ENCODE measurements around the gene GPR78.
"Not testable (repeated sequence)": the region's sequence is repeated elsewhere in the genome, so short reads cannot be mapped to it uniquely, and the experiment has no call there.

Gene GPR78

GRCh38 chr4:8564595-8564994 lies 15.6 kb upstream of the GPR78 start:
- DNase-seq (ENCODE audit: low spot score): no peak

GRCh38 chr4:8568068-8568668 lies 12.0 kb upstream of the GPR78 start:
- DNase-seq (ENCODE audit: low spot score): no peak

GRCh38 chr4:8570201-8570600 lies 10.0 kb upstream of the GPR78 start:
- DNase-seq (ENCODE audit: low spot score): no peak

DNA sequence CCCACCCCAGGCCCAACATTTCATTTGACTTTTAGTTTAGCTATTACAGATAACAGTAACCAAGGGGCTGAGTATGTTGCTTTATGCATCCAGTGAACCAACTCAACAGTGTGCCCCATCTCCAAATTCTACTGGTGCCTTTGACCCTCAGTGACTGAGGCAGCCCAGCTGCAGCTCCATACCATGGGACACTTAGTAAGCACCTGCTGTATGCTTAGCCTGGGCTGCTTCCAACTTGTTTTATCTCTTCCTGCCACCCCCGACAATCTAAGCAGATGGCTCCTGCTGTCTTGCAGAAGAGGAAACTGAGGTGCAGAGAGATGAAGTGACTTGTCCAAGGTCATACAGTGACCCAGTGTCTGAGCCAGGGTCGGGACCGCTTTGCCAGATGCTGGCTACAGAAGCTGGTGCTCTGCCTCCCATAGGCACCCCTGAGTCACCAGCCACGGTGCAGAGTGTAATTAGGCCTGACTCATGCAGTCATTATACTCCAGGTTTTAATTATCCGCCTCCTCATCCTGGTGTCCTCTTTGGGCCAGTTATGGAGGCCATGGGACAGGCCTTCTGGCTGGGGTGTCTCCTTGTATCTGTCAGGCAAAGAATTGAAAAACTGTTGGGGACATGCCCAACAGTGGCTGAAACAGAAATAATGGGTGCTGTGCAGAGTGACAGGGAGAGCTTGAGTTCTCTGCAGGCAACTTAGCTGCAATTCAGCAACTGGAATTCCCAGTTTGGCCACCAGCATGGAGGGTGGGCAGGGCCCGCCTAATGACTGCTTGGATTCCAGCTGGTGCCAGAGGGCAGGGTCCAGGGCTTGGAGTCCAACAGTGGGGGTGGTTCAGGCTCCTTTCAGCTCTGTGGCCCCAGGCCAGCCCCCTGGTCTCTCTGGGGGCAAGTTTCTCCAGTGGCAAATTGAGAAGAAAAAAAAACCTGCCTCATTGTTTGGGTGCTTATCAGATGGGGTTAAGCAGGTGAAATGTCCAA lies 8.2 kb upstream of the GPR78 start:
- DNase-seq (ENCODE audit: low spot score): peak; percentile 42

- no peak for DNase-seq (ENCODE audit: low spot score)
Observed at GRCh38 chr4:8573266-8573665, 6.9 kb upstream of the GPR78 start.

DNA sequence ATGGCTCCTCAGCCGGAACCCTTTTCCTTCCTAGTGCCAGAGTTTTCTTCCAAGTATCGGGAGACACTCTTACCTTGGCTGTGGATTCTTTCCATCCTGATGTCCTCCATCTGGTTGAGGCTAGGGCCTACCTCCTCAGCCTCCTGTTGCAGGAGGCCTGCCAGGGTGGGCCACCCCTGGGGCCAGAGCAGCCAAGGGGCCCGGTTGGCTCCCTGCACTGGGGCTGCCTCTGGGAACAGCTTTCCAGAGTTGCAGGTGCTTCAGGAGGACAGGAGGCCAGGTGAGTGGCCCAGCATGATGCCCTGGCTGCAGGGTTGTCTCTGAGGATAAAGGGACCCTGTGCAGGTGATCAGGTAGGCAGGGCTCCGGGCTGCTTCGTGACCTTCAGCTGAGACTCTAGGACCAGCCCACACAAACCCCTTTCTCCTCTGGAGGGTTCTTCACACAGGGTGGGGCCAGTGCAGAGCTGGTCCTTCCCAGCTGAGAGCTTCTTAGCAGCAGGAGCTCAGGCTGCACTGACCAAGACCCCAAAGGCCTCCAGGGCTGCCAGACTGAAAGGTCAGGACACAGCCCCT lies 5.3 kb upstream of the GPR78 start:
- no peak for DNase-seq (ENCODE audit: low spot score)

GRCh38 chr4:8575457-8575856 lies 4.7 kb upstream of the GPR78 start:
- DNase-seq (ENCODE audit: low spot score): no peak

GRCh38 chr4:8576591-8576990 lies 3.6 kb upstream of the GPR78 start:
- DNase-seq (ENCODE audit: low spot score): not testable (repeated sequence)

- no peak for DNase-seq (ENCODE audit: low spot score)
Observed at GRCh38 chr4:8577046-8577445, 3.1 kb upstream of the GPR78 start.

DNA sequence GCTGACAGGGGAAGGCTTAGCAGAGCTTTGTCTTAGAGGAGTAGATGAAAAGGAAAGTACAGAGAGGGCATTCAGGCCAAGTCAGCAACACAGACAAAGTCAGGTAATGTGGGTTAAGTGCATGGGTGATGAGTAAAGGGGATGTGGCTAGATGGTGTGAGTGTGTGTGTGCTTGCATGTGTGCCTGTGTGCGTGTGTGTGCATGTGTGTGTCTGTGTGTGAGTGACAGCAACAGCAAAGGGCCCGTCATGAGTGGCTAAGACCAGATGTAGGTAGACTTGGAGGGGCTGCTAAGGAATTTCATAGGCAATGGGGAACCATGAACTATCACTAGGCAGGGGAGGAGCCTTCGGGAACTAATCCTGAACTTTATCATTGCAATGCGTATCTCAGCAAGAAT lies 2.2 kb upstream of the GPR78 start:
- no peak for DNase-seq (ENCODE audit: low spot score)

DNA sequence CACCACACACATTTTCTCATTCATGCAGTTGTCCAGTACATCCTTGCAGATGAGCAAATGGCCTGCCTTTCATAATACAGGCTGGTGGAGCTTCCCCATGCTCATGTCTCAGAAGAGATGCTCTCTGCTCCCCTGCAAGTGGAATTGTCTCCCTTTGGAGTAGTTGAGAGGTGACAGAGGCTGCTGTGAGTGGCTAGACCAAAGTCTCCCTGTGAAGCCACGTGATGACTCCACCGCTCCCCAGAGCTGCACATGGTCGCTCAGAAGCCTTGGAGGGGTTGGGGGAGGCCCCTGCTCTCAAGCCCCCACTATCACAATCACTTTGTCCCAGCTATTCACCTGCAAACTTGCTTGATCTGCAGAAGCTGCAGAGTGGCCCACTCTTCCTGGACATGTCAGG lies 1.5 kb upstream of the GPR78 start:
- DNase-seq (ENCODE audit: low spot score): no peak

DNA sequence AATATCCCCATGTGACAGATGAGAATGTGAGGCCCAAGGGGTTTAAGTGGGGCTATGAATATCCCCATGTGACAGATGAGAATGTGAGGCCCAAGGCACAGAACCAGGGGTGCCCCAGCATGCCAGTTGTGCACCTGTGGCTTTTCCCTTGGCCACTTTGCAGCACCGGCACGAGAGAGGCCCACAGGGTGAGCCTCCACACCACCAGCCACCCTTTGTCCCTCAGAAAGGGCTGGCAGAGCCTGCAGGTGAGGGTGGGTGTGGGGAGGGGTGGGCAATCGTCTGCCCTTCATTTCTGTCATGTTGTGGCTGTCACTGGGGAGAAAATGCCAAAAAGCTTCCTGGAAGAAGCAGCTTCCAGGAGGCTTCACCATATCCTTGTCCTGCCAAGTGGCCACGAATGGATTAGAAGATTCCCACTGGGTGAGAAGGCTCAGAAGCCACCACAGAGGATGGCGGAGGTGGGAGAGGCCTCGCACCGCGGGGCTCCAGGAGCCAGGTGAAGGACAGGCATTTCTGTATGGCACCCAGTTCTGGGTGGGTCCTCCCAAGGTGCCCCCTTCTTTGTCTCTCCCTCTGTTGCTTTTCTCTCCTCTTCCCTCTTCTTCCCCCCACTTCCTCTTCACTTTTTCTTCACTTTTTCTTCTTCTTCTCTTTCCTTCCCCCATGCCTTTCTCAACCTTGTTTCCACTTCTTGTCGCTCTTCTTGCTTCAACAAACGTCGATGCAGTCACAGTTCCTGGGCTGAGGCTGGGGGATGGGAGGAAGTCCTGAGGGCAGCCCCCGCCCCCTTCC lies 469 bp upstream of the GPR78 start:
- DNase-seq (ENCODE audit: low spot score): no peak

- no peak for DNase-seq (ENCODE audit: low spot score)
Observed at GRCh38 chr4:8581094-8581861, 1.1 kb downstream of the GPR78 start.

GRCh38 chr4:8582016-8582415 lies 1.8 kb downstream of the GPR78 start:
- no peak for DNase-seq (ENCODE audit: low spot score)

DNA sequence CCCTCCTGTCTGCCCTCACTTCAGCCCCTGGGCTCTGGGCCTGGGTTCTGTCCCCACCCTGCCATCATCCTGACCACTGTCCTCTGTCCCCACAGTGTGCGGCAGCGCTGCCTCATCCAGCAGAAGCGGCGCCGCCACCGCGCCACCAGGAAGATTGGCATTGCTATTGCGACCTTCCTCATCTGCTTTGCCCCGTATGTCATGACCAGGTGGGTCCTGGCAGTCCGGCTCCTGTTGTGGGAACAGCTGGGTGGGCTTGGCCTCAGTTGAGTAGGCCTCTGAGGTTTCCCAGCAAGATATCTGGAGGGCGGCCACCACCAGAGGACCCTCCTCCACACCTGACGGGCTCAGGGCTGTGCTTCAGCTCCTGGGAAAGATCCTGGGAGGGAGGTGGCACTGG lies 2.2 kb downstream of the GPR78 start:
- DNase-seq (ENCODE audit: low spot score): no peak

DNA sequence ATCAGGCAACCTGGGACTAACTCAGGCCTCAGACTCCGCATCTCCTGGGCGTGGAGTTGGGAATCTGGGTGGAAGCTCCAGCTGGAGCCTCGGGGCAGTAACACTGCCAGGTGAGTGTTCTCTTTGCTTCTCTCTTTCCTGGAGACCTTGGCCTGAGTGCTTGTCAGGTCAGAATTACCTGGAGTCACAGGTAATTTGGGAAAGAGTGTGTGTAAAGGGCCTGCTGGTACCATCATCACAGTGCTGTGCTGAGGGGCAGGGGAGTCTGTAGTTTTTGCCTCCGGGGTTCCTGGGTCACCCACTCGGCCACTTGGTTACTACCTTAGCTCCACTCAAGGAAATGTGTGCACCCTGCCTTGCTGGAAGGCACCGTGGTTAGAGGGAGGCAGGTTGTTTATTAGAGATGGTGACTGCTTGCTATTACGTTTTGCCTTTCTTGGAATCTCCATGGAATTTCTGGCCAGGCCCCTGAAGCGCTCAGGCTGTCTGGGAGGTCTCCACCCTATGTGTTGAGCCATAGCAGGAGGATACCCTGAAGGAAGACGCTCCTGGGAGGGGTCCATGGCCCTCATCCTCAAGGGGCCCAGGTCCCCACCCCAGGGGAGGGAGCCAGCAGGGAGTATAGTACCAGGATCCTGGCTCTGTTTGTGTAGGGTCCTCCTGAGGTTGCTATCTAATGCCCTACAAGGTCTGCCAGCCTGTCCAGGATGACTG lies 2.9 kb downstream of the GPR78 start:
- no peak for DNase-seq (ENCODE audit: low spot score)

GRCh38 chr4:8583655-8584025 lies 3.4 kb downstream of the GPR78 start:
- no peak for DNase-seq (ENCODE audit: low spot score)

DNA sequence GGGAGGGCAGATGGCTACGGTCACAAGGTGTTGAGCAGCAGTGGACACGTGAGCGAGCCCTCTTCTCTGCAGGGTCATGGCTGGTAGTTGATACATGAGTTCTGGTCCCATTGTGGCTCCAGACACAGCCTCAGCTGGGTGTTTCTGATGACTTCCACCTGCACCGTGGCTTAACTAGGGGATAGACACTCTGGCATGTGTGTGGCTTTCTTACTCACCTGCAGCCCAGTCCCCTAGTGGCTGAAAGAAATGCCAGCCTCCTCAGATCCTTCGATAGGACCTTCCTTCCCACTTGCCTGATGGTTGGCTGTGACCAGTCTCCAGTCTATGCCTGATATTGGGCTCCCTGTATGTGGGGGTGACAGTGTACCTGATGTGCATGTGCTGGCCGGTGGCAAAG lies 5.0 kb downstream of the GPR78 start:
- no peak for DNase-seq (ENCODE audit: low spot score)

DNA sequence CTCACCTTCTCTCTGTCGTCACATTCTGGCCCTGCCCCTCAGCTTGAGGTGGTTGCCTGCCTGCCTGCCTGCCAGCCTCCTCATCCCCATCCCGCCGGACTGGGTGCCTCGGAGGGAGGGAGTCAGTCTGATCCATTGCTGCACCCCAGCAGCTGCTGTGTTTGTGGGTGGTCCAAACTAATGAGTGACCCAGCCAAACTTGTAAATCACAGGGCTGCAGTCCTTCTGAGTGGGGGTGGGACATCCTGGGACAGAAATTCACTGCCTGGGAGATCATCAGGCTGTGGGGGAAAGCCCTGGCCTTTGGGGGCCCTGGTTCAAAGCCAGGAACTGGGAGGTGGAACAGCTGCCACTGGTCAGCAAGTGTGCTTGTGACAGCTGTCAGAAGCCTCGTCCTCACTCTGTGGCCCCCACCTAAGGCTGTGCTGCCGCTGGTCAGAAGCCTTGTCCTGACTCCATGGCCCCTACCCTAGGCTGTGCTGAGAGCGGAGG lies 5.6 kb downstream of the GPR78 start:
- DNase-seq (ENCODE audit: low spot score): no peak

GRCh38 chr4:8586246-8586645 lies 6.1 kb downstream of the GPR78 start:
- DNase-seq (ENCODE audit: low spot score): no peak

Data from RKO (cell line).